Lower leg skin (tissue), 3 donors: ENCODE measurements around the gene FKBP5.

Source experiments
- POLR2A ChIP-seq, 2 donors: fragments of 450-650 bp; IDR thresholded peaks; one replicate each; pipeline ENCODE4 v1.6.1; 2016 to 2017; ENCODE audit warnings: antibody characterized with exemption in 2 of 2, mild to moderate bottlenecking in 1 of 2, moderate library complexity in 1 of 2
- TF ChIP-seq, protein P1 (sequence below), 3 donors: fragments of 450-650 bp; IDR thresholded peaks; one replicate each; pipeline ENCODE4 v1.5.1; 2016; ENCODE audit warnings: antibody characterized with exemption in 3 of 3, mild to moderate bottlenecking in 3 of 3, moderate library complexity in 2 of 3

GRCh38 chr6:35533981-35534380 is 154.7 kb downstream of the FKBP5 start:
- TF ChIP-seq, protein P1, sequence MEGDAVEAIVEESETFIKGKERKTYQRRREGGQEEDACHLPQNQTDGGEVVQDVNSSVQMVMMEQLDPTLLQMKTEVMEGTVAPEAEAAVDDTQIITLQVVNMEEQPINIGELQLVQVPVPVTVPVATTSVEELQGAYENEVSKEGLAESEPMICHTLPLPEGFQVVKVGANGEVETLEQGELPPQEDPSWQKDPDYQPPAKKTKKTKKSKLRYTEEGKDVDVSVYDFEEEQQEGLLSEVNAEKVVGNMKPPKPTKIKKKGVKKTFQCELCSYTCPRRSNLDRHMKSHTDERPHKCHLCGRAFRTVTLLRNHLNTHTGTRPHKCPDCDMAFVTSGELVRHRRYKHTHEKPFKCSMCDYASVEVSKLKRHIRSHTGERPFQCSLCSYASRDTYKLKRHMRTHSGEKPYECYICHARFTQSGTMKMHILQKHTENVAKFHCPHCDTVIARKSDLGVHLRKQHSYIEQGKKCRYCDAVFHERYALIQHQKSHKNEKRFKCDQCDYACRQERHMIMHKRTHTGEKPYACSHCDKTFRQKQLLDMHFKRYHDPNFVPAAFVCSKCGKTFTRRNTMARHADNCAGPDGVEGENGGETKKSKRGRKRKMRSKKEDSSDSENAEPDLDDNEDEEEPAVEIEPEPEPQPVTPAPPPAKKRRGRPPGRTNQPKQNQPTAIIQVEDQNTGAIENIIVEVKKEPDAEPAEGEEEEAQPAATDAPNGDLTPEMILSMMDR (IDR thresholded peaks at IDR 0.05): no peak
- no peak for TF ChIP-seq POLR2A (IDR thresholded peaks at IDR 0.05)
